HG03571 (cell line): ENCODE data around the gene TP53BP2.

ENCODE experiments used
- ATAC-seq: cut with Tn5 transposase; IDR thresholded peaks from one replicate; pipeline ENCODE4 v1.9.1; 2021; ENCODE audit not compliant: unreplicated experiment

Gene TP53BP2

GRCh38 chr1:223802602-223803001 lies 43.1 kb downstream of the TP53BP2 start:
- ATAC-seq: no peak

GRCh38 chr1:223802032-223802431 lies 43.7 kb downstream of the TP53BP2 start:
- ATAC-seq: no peak

DNA sequence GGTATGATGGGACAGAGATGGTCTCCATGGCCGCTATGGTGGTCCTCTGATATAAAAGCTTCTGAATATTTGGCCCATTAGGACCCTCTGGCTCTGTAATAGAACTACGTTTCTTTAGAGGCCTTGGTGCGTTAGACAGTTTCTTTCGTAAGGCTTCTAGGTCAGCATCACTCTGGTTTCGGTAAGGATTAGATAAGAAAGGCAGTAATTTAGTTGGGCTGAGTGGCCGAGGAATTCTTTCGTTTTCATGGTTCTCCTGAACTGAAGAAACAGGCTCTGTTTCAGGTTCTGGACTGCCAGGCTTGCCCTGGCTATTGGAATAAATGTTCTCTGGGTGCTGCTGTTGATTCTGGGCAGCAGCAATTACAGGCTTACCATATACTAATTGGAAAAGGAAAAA lies 49.5 kb downstream of the TP53BP2 start:
- ATAC-seq: no peak

DNA sequence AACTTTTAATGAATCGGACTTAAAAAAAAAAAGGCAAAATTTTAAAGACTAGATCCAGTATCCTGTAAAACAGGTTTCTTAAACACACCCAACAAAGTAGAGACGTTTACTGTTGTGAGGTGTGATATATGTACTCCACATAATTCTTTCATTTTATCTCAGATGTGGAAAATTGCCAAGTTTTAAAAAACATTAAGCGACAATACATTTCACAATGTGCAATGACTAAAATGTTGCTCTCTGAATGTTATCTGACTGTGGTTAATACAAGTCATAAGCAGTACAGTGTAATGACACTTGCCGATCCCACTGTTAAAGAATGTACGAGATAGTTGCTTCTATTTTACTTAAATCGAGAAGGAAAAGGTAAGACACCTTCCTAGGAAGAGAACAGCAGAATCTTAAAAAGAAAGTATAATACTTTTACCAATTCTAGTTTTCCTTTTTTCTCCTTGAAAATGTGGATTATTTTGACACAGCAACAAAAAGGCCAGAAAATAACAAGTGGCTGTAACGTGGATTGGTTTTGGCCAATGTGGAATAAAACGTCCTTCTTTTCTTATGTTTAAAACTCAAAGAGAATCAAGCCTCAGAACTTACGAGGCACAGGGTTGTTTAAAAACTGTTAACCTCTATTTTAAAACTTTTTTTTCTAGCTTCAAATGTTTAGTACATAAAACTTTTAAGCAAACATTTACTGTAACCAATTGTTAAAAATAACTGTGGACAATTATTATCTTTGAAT lies 51.4 kb downstream of the TP53BP2 start:
- ATAC-seq: no peak

GRCh38 chr1:223793716-223794115 lies 52.0 kb downstream of the TP53BP2 start:
- no peak for ATAC-seq

- ATAC-seq: no peak
Observed at GRCh38 chr1:223792046-223792445, 53.7 kb downstream of the TP53BP2 start.

- no peak for ATAC-seq
Observed at GRCh38 chr1:223788746-223789415, 56.9 kb downstream of the TP53BP2 start.

DNA sequence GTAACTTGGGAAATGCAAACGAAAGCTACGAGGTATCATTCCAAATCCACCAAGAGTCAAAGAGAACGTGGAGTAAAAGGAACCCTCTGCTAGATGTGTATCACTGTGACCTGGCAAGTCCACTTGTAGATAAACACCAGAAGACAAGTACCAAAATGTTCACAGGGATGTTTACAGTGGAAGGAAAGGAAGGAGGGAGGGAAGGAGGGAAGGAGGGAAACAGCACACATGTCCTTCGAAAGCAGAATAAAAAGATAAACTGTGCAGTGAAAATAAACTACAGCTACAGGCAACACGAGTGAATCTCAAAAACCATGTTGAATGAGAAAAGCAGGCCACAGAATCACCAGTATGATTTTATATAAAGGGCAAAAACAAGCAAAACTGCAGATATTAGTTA lies 59.9 kb downstream of the TP53BP2 start:
- ATAC-seq: no peak

GRCh38 chr1:223784541-223784940 lies 61.2 kb downstream of the TP53BP2 start:
- no peak for ATAC-seq

DNA sequence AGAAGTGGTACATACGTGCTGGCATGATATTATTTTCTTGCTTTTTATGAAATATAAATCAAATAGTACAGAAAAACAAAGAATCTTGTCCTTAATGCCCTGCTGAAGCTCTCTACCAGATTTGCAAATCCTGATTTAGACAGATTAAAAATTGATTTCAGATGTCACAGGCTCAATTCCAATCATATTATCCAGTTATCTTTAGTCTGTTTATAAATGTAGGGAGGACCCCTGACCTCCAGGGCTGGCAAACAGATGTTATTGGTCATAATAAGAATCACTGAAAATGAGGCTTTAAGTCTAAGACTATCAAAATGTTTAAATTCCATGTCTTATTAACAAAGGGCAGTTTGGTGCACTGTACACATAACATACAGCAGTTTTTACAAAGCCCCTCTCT lies 62.1 kb downstream of the TP53BP2 start:
- ATAC-seq: no peak

DNA sequence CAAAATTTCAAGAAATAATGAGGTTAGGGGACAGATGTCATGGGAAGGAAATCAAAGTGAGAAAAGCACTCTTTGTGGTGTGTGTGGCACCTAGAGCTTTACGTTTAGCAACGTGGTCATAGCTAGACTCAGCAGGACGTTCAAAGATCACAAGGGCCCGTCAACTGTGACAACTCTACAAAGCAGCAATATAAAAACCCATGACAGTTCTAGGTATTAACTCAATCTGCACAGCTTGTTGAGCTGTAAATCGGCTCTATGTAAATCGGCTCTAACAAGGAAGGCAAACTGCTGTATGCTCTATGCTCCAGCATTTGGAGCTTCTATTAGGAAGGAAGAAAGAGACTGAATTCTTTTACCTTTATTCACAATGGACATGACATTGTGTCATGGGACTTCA lies 64.8 kb downstream of the TP53BP2 start:
- no peak for ATAC-seq

- ATAC-seq: no peak
Observed at GRCh38 chr1:223780318-223780717, 65.4 kb downstream of the TP53BP2 start.

DNA sequence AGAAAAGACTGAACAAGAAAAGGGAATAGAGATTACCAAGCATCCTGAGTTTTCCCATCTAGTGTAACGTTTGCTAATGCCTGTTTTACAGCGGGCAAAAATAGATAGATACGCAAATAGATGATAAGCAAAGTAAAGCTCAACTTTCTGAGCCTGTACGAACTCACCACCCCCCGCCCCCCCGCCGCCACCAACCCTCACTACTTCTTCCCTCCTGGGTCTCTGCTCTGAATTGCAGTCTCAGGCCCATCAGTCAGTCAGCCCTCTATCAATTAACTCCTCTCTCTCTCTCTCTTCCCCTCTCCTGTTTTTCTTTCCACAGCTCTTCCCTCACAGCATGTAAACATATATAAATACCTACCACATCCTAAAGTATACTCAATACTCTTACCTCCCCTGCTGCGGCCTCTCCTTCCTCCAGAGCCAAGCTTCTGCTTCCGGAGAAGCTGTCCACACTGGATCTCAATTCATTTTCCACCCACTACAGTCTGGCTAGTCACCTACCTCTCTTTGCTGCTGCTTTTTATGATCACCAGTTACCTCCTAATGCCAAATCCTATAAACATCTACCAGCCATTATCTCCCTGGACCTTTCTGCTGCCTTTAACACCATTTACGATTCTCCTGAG lies 68.8 kb downstream of the TP53BP2 start:
- no peak for ATAC-seq

DNA sequence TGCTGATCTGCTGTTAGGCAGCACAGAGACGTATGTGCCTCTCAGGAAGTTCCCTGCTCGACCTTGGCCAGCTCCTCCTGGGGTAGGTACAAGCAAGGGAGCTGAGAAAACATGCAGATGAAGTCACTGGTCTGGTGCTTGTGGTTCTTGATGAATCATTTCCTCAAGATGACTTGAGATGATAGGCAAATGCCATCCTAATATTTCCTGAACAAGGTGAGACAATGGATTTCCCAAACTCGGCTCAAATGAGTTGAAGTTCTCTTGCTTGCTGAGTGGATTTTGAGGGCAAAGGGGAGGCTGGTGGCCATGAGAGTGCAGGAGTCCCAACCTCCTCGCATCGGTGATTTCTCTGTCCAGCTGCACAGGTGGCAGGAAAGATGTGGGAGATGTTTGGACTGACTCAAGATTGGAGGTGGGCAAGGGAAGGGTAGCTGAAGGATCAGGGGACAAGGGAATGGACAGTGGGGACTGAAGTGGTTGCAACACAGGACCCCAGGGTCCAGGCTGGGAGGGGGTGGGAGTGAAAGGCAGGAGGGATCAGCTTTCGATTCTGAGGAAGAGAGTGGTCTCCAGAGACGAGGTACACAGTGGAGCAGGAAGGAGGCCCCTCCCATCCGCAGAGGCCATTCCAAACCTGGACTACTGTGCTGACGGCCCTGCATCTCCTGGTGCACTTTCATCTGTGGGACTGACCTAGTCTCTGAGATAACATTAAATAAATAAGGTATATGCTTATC lies 69.5 kb downstream of the TP53BP2 start:
- no peak for ATAC-seq

GRCh38 chr1:223775711-223776074 lies 70.1 kb downstream of the TP53BP2 start:
- no peak for ATAC-seq

GRCh38 chr1:223775054-223775453 lies 70.7 kb downstream of the TP53BP2 start:
- ATAC-seq: no peak

DNA sequence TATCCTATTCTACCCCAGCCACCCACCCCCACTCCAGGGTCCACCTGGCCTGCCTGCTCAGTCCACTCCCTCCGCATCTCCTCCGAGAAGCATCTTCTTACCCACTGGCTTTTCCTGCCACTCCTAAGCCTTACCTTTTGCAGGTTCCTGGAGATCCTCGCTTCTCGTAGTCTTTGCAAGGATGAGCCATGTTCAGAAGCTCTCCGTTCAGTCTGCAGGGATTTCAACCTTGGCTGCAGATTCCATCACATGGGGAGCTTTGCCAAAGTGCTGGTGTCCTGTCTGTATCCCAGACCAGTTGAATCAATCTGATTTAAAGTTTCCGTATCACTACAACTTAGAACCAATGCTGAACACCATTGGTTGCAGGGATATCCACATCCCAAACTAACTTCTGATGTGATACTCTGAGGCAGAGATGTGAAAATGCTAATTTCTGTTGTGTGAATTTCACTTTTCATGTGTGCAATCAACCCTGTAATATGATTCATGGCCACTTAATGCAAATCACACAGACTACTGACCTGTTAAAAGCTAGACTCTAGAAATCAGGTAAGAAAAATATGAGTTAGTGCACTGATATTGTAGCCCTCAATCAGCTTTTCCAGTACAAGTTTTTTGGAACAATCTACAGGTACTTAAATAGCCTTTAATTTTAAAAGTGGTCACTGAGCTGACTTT lies 71.5 kb downstream of the TP53BP2 start:
- ATAC-seq: no peak

GRCh38 chr1:223772771-223773160 lies 73.0 kb downstream of the TP53BP2 start:
- no peak for ATAC-seq

DNA sequence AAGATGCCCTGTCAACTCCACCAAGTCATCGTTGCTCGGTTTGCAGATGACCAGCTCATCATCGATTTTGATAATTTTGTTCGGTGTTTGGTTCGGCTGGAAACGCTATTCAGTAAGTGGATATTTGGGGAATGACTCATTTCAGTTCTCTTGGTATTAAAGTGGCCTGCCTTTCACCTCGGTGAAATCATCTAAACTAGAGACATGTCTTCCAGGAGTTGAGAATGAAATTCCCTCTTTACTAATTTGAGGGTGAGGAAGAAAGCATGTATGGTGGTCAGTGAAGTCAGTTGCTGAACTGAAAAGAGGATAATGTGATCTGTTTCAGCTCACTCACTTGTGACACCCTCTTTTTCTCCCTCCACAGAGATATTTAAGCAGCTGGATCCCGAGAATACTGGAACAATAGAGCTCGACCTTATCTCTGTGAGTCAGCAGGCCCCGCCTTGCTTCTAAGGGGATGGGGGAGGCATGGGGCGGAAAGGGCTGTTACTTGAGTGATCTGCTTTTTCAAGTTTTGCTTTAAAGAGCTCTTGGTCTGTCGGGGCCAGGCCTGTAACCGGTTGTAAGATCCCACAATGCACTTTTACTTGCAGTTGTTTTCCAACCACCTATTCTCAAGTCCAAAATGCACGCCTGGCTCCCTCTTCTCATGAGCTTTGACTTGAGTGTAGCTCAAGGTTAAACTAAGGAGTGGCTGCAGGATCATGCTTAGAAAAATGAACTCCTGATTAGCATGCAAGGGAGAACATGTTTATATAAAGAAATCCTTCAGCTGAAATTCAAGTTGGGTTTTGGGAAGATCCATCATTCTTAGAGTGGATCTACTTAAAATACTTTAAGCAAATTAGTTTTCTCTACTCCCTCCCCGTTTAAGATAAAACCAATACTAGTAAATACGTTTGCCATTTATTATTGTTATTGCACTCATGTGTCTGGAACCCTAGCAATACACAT lies 73.7 kb downstream of the TP53BP2 start:
- ATAC-seq: no peak

GRCh38 chr1:223771469-223771813 lies 74.3 kb downstream of the TP53BP2 start:
- no peak for ATAC-seq
